ENCODE results near the gene GJA5. TPM values are rescaled to one million over a fixed set of nuclear protein-coding genes. Genes with fewer than 3 reads are reported as not detected.

GJA5 gene
- 0.31 and 1.5 TPM in 2 replicates for total RNA-seq

DNA sequence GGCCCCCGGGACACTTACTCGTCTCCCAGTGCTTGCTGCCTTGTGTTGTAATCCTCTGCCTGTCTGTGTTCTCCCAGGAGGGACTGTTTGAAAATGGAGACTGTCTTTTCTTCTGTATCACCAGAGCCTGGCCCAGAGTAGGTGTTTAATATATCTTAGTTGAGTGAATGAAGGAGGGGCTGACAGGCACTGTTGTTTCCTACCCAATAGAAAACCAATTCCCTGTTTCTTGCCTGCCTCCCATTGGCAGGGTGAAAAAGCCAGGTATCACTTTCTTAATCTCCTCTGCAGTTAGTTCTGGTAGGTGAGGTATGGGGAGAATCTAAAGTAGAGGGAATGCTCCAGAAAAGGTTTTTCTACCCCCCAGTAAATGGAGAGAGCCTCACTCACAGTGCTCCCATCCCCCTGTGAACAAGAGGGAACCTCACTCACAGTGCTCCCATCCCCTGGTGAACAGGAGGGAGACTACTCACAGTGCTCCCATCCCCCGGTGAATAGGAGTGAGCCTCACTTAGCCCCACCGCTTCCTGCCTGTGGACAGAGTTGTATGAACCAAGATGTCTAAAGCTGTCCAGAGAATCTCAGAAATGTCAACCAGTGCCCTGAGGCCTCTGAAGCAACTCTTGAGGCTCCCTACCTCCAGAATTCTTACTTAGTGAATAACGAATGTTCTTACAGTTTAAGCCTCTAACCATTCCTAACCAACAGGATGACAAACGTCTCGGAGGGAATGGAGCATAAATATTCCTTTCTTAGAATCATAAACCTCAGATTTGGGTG, at the start of gene GJA5:
TSS of gene GJA5 (minus strand) at position 122 of the 780 bp plus-strand sequence. CDS start 1,364 bp downstream, outside the sequence.

Other genes with a start within 250 kb of the GJA5 start
- 1.5 and 2.1 TPM in 2 replicates for gene BCL9, start 219.1 kb downstream of the GJA5 start, total RNA-seq
- 4.5 and 5.5 TPM in 2 replicates for gene ACP6, start 90.1 kb downstream of the GJA5 start, total RNA-seq
- not detected in 2 replicates for gene GJA8, start 142.2 kb upstream of the GJA5 start, total RNA-seq
- 14.9 and 15.6 TPM in 2 replicates for gene GPR89B, start 167.8 kb upstream of the GJA5 start, total RNA-seq

Data from aortic smooth muscle cell (primary cell).